Stimulated activated CD4-positive, alpha-beta T cell treated with anti-CD3 and anti-CD28 coated beads, Interleukin-2, amount 100 ng/mL, for 24 hours (primary cell): Measurements from ENCODE around the gene MATN1.
A peak's percentile ranks its signal among the peaks of the same experiment; 100 is the strongest.

Experiments used
- DNase-seq, 2 donors: peaks; one replicate each; pipeline ENCODE4 v3.0.0-alpha.2; 2020

MATN1 gene

DNA sequence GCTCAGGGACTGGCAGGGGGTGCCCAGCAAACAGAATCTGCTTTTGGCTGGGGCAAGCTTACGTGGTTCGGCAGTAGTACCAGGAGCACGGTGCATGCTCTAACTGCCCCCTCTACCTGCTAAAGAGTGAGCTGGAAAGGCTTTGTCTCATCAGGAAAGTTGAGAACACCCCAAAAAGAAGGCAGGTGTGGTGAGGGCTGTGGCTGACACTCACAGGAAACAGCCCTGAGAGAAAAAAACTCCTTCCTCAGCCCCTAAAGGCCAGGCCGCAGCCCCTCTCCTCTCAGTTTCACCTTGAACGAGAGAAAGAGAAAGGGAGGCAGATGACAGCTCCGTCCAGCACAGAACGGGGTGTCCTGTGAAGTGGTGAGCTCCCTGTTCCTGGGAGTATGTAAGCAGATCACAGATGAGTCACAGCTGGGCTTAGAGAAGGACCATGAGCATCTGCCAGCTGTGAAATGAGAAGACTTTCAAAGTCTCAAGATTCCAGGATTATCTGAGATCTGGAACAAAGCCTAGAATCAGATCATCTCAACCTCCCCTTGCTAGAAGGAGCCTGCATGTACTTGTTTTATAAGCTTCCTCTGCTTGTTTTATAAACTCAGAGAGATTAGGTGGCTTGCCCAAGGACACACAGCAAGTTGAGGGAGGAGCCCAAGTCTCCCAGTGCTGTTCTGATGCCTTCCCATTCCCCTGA lies 20.8 kb upstream of the MATN1 start:
- peak in 1 of 2 donors; percentile 51 for DNase-seq

DNA sequence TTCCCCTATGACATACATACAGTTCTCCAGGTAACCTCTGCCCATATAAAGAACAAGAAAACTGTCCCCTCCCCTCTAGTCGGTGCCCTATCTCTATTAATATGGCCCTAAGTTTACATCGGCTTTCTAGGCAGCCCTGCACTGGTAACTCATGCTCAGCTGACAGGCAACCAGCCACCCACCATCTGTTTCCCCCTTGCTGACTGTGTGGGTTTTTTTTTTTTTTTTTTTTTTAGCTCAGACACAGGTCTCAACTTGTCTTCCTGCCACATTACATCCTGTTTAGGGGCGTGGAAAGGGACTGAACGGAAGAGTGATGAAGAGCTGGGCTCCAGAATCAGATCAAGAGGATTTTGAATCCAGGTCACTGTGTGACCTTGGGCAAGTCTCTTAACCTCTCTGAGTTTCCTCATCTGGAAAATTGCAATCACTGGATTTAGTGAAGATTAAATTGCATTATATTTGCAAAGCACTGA lies 20.2 kb upstream of the MATN1 start:
- DNase-seq = peak; percentile 53 to 69

DNA sequence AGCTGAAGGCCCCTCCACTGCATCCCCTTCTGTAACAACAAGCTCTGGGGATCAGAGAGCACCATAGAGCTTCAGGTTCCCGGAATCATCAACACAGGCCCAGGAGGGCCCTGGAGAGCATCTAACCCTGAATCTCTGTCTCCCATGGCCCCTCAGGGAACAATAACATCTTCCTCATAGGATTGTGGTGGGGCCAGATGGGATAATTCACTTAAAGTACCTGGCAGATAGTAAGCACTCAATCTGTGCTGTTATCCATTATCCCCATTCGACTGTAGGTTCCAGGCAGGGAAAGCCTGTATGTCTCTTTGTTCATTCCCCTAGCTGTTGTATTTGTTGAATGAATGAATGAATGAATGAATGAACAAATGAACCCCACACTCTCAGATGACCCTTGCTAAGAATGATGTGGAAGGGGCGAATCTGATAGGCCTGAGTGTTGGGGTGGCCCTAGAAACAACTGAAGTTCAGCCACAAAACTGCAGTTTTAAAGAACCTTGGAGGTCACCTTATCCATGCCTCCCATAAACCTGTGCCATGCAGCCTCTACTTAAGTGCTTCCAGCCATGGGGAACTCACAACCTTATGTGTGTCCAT lies 19.7 kb upstream of the MATN1 start:
- no peak for DNase-seq

DNA sequence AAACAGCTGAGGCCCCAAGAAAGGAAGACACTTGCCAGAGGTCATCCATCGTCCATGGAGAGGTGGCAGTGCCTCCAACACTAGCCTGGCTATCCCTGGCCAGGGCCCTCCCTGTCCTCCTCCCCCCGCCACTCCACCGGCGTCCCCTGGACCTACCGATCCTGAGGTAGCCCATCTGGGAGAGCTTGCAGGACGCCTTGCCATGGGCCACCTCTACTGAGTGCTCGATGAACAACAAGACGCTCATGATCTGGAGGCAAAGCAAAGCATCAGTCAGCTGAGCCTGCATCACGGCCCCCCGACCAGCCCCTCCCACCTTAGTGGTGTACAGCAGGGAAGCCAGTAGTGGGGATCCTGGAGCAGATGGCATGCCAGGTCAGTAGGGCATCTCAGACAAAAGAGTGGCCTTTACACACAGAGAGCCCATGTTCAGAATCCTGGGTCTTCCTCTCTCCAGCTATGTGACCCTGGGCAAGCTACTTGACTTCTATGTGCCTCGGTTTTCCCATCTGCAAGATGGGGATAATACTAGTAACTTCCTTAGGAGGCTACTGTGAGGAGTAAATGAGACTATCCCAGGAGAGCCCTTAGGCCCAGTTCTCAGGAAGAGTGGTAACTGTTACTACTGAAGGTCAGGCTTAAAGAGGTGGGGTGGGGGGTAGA lies 19.0 kb upstream of the MATN1 start:
- DNase-seq = no peak

DNA sequence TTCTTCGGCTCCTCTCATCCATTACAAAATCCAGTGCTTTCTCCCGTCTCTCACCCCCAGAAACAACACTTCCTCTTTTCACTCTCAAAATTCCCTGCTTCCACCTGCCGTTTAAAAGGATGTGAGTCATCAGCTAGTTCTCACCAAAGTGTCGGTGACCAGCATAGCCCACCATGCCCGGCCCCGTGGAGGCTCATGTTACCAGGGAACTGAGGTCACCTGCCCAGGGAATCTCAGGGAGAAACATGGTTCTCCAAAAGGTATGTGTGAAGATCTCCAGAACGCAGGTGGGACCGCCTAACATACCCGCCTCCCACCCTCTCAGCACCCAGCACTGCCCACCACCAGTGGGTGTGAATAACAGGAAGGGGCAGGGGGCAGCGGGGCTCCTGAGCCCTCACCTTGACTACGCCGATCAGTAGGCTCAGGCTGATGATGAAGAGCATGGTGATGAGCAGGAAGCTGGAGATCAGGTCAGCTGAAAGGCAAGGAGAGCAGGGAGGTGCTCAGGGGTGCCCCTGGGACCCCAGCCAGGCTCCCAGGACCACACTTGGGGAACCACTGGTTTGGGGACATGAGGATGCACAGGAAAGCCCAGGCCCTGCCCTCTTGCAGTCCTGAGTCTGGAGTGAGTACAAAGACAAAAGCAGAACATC lies 18.0 kb upstream of the MATN1 start:
- no peak for DNase-seq

DNA sequence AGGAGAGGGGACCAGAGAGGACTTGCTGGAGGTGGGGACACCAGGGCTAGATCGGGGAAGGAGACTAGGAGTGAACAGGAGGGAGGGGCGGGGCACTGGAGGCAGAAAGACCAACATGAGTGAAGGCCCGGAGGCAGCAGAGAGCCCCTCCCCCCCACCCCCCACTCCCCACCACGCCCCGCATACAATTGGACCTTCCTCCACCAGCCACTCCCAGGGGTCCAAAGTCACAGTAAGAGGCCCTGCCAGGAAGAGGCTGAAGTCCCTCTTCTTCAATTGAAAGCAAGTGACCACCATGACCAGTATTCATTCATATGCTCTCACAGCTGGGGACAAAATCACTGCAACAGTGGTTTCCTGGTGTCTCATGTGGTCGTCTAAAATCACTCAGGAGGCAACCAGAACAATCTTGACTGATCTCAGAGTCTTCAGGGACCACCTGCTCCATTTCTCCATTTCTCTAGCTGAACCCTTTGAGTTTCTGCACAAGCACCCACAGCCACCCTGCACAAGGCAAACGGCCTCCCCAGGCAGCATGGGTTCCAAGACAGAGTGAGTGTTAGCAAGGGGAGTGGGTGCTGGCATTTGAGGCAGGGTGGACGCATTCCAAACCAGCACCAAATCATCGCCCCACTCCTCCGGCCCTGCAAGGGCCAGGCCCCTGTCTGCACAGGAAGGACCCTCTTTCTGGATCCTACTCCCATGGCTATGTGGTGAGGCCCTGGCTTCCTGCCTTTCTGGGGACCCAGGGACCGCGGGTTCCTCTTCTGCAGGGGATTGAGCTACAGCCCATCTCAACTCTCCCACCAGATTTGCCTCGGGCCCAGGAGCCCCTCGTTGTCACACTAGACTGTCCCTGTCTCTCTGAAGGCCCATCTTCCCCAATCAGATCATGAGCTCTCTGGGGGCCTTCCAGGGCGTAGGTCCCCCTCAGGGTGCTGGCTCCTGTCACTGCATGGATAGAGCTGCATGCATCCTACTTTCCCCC lies 17.2 kb upstream of the MATN1 start:
- DNase-seq = no peak

DNA sequence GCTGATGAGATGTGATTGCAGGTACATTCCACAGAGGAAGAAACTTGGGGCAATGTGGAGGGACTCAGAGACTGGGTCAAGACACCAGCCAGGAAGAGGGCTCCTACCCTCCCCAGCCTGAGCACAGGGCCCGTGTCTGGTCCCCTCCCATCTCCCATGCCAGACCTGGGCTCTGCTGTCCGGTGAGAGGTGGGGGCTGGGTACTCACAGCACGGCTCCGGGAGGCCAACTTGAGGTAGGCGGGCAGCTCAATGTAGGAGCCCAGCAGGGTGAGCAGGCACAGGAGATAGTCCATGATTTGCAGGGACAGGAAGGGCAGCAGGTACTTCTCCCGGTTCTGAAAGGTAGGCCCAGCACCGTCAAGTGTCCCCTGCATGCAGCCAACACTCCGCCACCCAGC lies 16.2 kb upstream of the MATN1 start:
- no peak for DNase-seq

DNA sequence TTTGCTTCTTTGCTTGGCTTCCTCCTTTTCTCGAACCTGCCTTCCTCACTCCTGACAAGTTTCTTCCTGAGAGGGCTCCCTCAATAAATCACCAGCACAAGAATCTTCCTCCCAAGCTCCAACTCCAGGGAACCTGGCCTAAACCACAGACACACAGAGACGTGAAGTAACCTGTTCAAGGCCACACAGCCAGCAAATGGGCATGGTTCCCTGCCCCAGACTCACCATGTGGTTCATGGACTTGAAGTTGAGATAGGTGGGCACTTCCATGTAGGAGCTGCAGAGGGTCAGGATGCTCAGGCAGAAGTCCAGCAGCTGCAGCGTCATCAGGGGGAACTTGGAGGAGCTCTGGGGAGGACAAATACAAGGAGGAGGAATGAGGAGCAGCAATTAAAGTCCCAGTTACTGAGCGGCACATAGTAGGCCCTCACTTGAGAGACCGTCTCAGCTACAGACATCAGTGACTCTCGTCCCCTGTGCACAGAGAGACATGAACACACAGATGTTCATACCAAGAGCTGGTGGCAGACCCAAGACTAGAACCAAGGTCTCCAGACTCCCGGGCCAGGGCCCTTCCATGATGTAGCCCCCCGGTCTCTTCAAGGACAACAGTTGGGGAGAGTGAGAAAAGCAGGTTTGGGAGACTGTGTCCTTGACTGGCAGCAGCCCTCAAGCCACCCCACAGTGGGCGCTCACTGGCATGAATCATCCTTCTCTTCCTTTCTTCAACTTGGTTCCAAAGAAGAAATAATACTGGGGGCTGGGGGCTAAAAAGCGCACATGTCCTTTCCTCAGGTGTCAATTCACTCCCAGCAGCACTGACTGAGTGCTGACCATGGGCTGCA lies 15.6 kb upstream of the MATN1 start:
- DNase-seq = no peak

DNA sequence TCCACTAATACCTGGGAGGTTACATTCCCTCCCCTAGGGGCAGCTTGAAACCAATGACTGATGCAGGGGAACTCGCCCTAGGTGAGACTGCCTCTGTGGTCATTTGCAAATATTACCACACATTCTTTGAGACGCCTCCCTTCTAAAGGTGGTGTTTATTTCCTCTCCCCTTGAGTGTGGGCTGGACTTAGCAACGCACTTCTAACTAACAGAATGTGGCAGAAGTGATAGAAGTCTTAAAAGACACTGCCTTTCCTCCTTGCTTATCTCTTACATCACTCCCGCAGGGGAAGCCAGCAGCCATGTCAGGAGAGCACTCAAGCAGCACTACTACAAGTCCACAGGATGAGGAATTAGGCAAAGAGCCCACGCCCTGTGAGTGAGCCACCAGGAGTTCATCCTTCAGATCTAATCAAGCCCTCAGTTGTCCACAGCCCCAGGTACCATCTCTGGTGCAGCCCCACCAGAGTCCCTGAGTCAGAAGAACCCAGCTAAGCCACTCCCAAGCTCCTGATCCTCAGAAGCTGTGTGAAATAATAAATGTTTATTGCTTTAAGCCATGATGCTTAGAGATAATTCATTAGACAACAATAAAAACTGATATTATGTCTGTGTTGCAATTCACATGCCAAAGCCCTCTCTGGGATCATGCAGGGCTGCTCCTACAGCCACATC lies 14.8 kb upstream of the MATN1 start:
- no peak for DNase-seq

DNA sequence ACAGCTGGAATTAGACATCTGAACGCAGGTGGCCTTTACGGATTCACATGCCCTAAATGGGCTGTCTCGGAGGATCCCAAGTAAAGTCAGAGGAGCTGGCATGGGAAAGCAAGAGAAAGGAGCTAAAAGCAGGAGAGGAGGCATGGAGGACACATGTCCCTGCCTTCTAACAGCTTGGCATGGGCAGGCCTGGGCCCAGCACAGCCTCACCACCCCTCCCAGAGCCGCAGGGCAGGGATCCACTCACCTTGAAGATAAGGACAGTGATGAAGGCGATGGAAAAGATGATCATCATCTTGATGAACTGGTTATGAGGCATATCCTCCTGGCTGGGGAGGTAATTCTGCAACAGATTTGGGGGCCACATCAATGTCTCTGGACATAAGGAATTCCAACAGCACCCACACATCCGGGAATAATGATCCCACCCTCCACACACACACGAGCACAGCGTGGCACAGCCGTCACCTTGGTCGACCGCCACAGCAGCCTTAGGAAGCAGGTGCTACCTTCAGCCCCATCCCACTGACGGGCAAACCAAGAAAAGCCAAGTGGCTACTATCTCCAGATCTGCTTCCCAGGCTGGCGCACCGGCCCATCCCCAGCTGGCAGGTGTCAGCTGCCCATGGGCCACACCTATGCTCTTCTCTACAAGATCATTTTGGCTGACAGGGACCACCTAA lies 14.1 kb upstream of the MATN1 start:
- DNase-seq = no peak

DNA sequence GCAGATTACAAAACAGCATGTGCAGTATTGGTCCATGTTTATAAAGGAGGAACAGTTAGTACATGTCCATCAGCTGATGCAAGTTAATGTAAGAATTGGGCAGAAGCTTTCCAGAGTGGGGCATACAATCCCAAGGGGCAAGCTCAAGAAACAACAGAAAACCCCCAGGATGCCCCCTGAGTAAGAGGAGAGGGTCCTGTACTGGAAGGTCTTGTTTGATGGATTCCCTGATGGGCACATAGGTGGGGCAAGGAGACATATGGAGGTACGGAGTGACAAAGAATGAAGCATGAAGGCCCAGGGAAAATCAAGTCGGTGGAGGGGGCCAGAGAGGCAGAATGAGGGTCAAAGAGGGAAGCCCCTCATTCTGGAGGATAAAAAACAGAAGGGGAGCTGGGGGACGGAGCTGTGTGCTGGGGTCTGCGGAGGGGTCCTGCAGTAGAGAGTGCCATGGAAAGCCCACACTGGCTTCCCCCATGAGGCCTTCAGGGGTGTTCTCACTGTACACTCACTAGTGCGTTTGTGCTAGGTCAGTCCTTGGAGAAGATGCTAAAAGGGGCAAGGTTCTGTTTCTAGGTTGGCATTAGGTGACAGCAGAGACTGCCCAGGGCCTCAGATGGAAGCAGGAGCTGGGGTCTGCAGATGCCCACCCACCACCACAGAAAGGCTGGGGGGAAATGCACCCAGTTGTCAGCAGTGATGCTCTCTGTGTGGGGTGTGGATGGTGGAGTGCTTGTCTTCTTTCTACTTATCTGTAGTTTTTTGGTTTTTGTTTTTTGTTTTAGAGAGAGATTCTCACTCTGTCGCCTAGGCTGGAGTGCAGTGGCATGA lies 12.5 kb upstream of the MATN1 start:
- no peak for DNase-seq

DNA sequence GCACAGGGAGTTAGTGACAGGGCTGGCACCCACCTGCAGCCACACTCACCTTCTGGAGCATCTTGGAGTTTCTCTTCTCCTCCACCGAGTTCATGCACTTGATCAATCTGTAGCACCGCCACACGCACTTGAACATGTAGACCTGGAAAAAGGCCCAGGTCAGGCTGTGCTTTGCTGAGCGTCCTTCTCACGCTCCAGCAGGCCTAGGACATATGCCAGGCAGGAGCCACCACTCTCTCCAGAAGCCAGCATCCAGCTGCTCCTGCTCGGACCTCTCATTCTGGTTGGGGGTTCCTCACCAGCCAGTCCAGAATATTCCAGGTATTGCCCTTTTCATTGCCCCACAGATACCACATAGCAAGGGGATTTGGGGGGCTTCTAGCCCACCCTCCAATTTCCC lies 11.7 kb upstream of the MATN1 start:
- no peak for DNase-seq

DNA sequence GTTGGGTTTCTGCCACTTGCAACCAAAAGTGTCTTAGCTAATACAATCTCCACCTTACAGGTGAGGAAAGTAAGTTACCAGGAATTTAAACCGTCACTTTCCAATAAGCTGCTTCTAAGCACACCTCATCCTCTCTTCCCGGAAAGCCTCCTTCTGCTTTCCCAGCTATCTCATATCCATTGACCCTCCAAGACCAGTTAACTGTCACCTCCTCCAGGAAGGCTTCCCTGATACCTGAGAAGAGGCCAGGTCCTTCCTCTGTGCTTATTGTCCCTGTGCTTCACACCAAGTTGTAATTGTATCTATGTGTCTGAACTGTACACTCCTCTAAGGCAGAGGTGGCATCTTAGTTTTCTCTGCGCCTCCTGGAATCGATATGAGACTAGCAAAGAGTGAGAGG lies 11.2 kb upstream of the MATN1 start:
- no peak for DNase-seq

DNA sequence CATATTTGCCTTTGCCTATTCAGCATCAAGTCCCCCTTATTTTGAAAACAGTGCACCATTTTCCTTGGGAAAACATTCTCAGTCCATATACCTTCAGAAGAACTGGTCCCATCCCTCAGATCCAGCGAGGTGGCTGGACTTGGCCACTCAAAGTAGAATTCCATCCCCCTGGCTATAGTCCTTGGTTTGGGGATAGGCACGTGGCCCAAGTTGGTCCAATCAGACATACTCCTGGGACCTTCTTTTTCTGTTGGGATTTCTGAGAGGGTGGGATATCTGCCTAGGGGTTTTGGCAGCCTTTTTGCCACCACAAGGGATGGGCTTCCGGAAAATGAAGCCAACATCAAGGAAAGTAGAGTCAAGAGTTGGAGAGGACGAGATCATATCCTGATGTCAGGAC lies 10.7 kb upstream of the MATN1 start:
- no peak for DNase-seq

DNA sequence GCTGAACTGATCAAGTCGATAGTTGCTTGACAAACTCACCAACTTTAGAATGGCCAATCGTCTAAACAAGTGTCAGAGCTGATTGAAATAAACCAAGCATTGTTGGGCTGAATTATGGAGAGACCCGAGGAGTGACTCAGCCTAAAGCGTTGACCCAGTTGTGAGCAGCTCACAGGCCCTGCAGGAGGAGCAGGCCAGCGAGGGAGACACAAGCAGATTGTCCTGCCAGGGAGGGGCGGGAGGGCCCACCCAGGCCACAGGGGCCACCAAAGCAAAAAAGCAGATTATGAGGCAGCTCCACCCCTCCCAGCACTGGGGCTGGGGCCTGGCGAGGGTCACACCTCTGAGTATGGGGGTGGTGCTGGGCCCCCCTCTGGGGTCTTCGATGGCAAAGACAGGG lies 10.1 kb upstream of the MATN1 start:
- no peak for DNase-seq

DNA sequence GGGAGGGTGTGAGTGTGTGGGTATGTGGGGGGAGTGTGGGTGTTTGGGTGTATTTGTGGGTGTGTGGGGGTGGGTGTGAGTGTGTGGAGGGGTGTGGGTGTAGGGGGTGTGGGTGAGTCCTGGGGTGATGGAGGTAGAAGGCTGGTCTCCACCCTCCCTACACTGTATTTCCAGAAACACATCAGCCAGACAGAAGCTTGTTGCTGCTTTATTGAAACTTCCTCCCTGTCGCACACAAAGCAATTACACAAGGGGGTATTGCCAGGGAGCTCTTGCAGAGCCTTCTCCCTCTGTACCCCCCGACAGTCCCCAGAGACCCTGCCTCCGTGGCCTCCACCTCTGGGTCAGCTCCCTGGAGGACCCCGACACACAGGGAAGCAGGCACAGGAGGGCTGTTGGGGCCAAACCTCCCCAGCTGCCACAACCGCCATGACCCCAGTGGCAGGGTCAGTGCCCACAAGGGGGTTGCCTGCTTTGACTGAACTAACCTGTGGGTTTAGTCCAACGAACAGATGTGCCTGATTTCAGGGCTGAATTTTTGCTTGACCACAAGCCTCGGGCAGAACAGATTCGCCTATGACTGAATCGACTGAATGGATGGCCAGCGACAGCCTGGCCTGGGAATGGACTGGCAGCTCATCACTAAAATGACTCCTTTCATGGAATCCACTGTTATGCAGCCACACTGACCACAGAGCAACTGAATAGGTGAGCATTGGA lies 9.1 kb upstream of the MATN1 start:
- DNase-seq = no peak

DNA sequence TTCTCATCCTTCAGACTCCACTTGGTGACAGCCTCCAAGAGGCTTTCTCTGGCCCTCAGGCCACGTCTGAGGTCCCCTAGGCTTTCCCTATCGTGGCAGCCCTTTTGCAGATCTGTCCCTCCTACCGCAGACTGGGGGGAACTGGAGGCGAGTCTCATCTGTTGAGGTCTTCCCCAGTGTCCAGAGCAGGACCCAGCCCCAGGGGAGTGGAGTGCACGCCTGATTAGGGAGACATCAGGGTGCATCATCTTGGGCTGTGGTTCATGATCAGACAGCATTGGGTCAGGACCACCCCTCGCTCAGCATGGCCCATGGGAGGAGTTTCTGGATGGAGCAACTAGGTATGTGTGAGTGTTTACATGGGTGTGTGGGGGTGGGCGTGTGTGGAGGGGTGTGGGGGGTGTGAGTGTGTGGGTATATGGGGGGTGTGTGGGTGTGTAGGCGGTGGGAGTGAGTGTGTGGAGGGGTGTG lies 8.5 kb upstream of the MATN1 start:
- no peak for DNase-seq

DNA sequence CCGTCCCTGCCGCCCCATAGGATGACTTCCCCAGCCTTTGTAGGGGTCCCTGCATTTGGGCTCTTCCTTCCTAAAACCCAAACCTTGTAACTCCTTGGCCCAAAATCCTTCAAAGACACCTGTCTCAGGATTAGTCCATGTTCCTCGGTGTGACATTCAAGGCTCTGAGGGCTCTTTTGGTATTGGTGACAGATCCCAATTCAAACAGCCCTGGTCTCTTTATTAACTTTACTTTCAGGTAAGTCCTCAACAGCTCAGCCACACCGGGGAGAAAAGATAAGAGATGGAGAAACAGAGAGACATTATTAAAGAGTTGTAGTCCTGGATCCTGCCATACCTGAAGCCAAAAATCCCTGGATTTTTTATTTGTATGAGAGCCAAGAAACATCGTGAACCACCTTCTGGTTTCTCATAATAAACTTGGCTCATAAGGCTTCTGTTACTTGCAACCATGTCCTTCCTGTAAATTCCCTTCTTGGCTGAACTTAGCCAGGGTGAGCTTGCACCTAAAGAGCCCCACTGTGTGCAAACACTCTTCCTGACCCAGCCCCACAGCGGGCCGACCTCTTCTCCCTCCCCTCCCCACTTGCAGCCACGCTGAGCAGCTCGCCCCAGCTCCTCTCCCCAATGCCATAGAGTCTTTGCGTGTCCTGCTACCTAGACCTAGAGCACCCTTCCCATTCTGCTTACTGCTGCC lies 7.9 kb upstream of the MATN1 start:
- DNase-seq = no peak
